Activated CD8-positive, alpha-beta memory T cell treated with anti-CD3 and anti-CD28 coated beads for 4 hours (primary cell): ENCODE results near the gene NEGR1.

Experiments used
- DNase-seq, 2 donors: peaks; one replicate each; pipeline ENCODE4 v3.0.0-alpha.2; 2020; ENCODE audit warnings: low read depth in 2 of 2

The NEGR1 gene

DNA sequence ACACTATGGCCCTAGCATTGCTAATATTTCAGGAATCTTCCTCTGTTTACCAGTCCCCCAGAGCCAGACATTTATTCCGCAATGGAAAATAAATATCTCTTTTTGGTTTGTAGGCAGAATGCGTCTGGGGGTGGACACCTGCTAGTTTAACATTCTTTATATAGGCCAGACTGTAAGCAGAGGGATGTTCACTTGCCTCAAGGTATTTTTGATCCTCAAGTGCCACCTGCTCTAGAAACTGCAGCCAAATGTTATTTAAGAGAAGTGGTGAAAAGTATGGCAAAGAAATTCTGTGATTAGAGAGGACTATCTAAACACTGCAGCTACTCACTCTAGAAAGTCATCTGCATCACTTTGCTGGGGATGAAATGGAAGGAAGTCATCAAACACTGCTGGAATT is 164.7 kb downstream of the NEGR1 start:
- DNase-seq, result no peak

DNA sequence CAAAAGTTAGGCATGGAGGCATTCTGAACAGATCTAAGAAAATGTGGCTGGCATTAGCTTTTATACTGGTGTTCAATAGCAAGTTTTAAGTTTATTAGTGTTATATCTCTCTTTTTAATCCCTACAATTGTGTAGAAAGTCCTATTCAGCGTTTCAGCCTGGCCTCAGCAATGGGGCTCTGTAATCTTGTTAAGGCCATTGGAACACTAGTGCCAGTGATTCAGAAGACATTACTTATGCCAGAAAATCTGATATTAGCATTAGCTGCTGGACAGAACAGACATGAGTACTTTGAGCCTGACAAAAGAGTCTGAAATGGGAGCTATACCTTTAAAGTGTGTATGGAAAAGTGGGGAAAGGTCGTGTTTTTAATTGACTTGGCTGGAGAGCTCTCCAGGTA is 167.0 kb downstream of the NEGR1 start:
- no peak for DNase-seq

DNA sequence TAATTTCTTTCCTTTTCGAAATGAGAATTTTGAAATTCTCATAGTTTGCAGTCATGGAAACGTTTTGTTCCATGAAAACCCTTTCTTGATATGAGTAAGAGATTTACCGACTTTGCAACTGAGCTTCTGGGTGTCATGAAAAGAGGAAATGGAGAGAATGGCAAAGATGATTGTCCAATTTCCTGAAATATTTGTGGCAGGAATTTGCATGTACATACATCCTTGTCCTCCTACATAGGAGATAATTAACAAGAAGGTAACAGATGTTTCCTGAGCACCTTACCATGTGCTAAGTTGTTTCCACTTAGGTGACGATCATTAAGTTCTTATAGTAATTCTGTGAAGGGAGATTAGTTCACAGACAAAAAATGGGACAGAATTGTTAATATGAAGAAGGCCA is 170.7 kb downstream of the NEGR1 start:
- DNase-seq, result no peak

DNA sequence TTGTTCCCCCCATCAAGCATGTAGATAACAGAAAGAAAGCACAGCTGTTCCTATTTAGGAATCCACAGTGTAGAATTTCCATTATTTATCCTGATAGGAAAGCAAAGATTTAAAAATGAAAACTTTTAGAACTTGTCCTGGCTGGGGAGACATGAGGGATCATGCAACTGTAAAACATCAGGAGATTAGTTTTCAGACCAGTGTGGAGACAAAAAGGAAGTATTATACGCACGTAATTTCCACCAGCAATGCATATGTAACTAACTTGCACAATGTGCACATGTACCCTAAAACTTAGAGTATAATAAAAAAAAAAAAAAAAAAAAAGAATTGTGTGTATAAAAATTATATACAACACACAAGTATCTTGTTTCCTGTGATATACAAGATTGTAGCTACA is 172.4 kb downstream of the NEGR1 start:
- DNase-seq, result no peak

DNA sequence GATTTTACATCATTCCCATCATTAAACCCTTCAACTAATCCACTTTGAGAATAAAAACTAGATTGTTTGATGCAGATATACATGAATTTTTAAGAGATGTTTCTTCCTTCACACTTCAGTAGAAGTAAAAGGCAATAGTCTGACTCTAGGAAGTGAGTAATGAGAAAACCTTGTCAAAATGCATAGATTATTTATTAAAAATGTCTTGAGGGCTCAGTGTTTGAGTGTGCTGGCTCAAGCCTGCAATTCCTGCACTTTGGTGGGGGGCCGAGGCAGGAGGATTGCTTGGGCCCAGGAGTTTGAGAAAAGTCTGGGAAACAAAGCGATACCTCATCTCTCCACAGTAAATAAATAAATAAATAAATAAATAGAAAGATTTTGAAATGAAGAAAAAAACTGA is 177.1 kb downstream of the NEGR1 start:
- no peak for DNase-seq

DNA sequence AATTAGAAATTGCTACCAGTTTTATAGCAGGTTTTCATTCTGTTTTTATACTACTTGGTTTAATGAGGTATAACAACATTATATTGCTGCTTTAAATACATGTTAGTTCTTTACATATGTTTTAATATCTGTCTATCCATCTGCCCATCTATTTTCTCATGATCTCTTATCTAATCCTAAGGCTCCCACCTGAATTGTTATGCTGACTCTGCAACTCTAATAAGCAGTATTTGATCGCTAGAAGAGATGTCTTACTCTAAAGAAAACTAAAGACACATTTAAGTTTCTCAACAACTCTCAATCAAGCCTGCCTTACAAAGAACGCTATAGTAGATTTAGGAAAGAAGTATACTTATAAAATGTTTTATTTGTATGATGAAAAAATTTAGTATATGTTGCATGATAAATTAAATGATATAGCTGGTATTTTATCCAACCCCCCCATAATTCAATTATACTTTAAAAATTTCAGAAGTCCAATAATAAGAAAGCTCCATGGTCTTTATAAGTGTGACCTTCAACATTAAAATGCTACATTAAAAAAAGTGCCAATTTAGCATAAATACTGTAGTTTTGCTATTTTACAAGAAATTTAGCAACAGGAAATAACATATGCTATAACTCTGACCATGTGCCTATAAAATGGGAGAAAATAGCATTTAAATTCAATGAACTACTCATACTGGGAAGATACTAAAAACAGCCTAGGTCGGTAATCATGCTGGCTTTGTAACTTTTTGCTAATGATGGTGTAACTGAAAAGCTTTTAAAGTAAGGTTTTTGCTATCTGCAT is 180.3 kb downstream of the NEGR1 start:
- DNase-seq, result no peak

DNA sequence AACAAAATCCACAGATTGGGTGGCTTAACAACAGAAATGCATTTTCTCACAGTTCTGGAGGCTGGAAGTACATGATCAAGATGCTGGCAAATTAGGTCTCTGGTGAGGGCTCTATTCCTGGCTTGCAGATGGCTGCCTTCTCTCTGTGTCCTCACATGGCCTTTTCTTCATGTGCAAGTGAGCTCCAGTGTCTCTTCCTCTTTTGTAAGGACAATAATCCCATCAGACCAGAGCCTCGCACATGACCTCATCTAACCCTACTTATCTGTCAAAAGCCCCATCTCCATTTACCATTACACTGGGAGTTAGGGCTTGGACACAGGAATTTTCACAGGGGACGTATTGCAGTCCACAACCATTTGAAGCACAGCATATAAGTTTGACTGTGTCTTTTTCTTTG is 181.6 kb downstream of the NEGR1 start:
- DNase-seq, result no peak

DNA sequence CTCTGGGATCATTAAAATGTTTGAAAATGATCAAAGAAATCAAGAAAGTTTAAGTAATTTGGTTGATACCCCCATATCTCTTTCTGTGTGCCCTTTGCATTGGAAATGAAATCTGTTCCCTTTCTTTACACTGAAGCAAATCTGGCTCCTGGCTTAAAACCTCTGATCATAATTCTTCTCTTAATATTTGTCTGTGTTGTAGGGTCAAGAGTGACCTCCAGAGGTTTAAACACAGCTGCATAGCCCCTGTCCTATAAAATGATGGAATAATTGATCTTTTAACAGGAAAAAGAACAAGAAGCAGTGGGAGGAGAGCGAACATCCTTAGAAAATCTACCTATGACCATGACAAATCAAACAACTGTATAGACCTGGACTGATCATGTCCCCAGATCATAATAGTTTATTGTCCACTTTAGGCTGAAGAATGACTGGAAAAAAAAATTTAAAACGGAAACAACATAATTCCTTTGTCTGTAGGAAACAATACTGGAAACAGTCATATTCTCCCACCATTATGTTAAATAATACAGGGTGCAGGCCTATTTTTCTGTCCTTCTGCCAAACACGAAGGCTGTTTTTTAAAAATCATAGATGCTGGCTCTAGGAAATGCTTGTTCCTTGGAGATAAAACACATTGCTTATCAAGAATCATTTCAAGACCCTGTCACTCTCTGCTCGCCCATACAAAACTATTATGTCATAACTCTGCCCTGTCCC is 184.3 kb downstream of the NEGR1 start:
- DNase-seq, result no peak

DNA sequence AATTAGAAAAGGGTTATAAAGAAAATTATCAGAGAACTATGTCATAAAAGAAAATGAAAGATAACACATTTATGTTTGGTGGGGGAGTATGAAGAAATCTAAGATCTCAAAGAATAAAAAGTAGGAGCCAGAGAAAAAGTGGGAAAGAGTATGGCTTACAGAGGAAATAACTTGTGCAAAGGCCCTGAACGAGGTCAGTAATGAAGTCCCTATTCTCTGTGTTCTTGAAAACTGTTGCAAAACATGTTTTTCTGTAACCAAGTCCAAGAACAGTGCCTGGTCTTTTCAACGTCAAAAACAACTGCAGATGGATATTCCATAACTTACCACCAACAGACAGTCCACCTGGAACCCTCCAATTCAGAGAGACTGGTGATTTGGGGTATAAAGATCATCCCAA is 188.1 kb downstream of the NEGR1 start:
- DNase-seq, result no peak

DNA sequence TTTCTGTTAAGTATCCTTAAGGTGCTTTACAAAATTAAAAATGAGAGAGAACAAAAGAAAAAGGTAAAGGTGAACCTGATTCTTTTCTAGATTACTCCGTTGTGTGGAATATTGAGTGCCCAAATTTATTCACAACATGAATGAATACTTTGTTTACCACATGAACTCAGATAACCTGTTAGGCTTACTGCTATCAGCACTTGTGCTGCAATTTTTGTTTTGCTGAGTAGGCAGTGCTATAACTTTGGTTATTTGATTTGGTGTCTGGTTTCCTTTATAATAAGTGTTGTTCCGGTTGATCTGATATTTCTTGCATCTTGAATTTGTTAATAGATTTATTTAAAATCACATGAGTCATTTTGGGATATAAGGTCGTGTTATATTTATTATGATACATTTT is 195.9 kb downstream of the NEGR1 start:
- no peak for DNase-seq

DNA sequence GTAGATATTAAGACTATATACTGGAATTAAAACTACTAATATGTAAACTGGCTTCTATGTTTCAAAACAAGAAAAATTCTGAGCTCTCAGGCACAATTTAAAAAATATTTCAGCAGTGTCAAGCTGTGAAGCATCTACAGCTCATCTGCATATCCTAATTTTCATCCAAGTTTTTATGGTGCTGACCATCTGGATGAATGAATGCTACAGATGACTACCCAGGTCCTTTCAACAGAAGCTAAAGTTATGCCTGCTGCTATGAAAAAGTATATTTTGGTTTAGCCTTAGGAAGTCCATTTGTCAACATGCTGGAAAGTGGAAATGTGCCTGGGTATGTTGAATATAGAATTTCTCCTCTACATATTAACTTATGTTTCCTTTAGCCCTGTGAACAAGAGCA is 206.9 kb downstream of the NEGR1 start:
- DNase-seq, result no peak

DNA sequence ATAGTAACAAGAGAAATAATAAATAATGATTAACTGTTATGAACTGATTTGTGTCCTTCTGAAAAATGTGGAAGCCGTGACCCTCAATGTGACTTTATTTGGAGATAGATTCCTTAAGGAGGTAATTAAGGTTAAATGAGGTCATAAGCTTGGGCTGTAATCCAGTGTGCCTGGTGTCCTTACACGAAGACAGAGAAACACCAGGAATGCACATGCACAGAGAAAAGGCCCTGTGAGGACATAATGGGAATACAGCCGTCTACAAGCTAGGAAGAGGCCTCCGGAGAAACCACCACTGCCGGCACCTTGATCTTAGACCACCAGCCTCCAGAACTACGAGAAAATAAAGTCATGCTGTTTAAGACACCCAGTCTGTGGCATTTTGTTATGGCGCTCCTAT is 215.9 kb downstream of the NEGR1 start:
- no peak for DNase-seq

DNA sequence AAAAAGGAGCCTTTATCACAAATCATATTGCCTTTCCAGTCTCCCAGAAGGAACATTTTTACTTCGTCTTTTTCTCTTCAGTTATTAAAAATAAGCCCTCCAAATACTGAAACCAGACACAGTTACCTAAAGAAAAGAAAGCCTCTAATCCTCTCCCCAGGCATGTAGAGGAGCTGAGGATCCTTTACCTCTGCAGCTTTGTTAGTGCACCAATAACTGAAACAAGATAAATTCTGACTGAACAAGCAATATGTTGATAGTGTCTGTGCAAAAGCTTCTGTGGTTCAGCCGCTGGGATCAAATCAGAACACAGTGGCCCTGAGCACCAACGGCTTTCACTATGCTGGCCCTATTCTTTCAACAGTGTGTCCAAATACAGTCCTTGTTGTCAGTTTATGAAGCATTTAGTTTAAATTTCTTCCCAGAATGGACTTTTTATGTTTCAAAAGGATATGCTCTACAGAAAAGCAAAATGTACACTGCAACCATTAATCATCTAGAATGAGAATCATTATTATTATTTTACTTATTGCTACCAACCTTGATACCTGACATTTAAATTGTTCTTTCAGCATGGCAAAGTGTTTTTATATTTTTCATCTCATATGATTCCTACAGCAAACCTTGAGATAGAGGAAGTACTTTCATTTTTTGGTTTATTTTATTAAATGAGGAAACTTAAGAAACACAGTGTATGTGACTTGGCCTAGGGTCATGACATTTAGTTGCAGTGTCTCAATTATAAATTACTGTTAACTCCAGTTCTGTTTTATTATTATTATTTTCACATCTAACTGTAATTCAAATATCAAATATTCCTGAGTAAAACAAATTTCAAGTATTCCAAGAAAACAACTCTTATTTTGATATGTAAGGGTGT is 217.9 kb downstream of the NEGR1 start:
- DNase-seq, result no peak

DNA sequence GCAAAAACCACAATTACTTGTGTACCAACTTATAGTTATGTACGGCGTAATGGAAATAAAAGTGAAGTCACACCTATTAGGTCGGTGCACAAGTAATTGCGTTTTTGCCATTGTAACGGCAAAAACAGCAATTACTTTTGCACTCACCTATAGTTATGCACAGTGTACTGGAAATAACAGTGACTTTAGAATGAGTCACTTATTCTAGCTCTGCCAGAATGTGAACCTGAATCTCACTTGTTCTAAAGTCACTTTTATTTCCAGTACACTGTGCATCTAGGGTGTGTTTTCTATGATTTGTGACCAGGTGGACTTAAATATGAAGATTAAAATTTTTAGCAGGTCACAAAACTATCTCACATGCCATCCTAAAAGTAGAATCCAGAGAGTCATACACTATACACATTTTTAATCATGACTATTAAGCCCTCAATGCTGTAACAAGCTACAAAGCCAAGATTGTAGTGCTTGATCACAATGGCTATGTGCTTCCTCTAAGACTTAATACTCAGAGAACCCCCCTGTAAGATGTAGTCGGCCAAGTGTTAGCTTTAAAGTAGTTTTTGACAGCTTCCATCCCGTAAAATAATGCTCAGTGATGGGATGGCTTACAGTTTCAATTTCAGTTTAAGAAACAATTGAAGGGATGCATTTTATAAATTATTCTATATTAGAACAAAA is 218.8 kb downstream of the NEGR1 start:
- no peak for DNase-seq

DNA sequence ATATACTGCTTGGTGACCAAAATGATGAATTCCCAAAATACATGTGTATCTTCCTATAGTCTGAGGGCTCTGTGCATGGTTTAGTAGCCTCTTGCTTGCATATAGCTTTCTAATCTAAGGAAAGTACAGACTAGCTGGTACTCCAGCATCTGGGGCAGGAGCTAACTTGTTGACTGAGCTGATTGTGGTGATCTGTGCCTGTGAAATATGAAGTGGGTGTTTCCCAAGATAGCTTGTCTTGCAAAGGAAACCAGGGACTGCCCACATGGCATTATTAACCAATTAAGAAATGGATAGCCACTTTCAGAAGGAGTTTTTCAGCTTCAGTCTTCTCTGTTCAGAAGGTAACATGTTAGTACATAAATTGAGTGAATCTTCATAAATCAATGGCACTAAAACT is 219.8 kb downstream of the NEGR1 start:
- no peak for DNase-seq

DNA sequence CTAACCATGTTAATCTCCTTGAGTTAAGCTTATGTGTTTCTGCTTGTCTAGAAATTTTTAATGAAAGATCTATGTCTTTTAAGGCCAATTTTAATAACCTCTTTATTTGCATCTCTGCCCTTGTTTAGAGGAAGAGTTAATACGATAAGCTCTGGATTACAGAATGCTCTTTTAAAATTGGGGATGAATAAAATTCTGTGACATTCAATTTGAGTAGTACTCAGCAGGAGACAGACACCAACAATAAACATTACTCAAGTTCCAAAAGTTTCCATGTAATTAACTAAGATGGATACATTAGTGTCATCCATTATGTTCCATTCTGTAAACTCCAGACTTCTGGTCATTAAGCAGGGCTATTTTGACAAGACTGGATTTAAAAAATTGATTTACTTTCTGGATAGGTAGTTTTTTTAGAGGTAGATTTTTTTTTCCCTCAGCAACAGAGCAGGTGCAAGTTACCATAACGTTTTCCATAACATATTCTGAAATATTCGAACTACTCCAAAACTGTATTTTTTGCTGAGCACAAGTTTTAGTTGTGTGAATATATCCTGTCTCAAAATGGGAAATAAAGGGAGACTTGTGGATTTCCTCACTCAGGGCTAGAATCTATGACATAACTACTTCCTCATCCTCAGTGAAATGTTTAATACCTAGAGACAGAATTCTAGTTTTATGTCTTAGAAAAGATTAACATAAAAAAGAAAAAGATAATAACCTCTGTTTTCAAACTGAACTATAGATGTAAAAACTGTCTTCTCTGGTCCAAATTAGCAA is 221.7 kb downstream of the NEGR1 start:
- no peak for DNase-seq

DNA sequence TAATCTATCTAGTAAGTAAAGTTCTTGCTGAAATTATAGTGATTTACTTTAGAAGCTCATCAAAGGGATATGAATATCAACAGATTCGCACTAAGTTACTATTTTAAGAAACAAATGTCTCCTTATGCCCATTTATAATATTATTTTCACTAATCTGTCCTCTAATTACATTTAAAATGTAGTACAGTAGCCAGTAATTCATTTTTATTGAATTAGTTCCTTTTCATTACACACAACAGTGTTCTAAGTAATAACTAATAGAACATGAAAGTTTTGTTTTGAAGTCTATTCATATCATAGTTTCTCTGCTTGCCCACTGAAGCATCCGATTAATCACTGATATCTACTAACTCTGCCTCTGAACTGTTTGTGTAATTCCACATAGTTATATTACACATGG is 225.8 kb downstream of the NEGR1 start:
- DNase-seq, result no peak

DNA sequence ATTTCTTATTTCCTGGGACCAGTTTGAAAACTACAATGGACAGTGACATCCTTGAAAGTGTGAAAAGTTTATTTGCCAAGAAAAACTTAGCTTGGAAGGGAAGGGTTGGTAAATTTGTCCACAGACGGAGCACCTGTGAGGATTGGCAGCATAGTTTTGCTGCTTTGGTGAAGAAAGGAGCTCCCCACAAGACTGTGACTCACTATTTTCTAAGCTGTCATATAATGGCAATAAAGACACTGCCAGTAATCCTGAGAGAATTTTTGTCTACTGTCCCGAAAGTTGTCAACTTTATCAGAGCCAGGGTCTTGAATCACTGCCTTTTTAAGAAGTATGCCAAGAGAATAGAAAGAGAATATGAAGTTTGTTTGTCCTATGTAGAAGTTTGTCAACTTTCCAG is 230.8 kb downstream of the NEGR1 start:
- DNase-seq, result no peak

DNA sequence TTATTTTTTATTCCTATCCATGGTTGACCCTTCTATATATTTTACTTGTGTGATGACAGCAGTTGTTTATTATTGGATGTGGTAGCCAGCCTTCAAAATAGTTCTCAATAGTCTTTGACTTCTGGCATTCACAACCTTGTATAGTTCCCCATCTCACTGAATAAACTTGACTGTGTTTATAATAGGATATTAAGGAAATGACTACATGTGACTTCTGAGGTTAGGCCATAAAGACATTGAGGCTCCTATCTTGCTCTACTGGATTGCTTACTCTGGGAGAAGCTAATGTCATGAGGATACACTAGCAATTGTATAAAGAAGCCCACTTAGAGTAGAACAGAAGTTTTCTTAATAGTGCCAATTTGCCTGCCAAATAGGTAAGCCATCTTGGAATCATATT is 231.8 kb downstream of the NEGR1 start:
- no peak for DNase-seq

DNA sequence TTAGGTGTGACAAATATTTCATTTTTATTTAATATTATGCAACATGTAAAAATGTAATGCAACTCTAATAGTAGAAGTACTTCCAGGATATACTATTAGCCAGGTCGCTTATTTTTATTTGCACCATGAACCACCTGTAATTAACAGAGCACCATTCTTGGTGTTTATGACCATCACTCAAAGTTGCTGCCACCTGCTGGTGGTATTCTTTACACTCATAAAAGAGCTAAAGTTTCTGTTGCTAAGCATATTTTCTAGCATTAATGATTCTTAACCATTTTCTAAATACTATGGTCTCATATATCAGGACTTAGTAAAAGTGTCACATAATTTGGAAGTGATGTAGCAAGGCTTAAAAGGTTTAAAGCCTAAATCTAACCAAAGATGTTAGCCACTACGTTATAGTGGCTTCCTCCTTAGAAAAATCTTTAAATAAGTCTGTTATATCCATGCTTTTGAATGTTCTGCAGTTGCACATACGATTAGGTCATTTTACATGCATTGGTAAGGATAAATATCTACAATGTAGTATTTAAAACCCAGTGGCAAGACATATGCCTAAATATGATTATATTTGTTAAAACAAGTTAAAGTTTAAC is 244.5 kb downstream of the NEGR1 start:
- no peak for DNase-seq

DNA sequence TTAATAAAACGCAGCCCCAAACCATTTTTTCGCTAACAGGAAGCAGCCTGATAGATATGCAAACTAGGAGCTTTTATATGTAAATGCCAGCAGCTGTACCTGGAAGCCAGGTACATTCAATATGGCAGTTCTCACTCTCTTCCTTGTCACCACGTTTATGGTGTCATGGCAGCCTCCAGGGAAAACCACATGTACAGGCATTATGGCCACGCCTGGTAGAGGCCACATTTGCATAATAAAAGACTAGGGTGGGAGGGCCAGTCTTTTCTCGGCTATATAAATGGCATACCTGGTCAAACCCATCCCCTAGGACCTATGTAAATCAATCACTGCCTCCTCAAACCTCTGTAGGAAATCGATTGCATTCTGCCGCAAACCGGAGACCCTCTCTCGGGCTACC is 247.5 kb downstream of the NEGR1 start:
- no peak for DNase-seq
